MM.1S (cell line): ENCODE results near the gene DNAL1.

Experiments
- EZH2 ChIP-seq: fragments of 300-600 bp; sonication (generic); optimal IDR thresholded peaks from 2 replicates; pipeline ENCODE3; 2017; ENCODE audit warnings: low read depth, mild to moderate bottlenecking, antibody characterized with exemption, low read length, mixed read lengths
- TF ChIP-seq, protein P1 (sequence below): fragments of 300-600 bp; sonication (generic); IDR thresholded peaks from 2 replicates; pipeline ENCODE4 v1.5.1; 2016; ENCODE audit warnings: antibody characterized with exemption, low read length, mixed read lengths

DNA sequence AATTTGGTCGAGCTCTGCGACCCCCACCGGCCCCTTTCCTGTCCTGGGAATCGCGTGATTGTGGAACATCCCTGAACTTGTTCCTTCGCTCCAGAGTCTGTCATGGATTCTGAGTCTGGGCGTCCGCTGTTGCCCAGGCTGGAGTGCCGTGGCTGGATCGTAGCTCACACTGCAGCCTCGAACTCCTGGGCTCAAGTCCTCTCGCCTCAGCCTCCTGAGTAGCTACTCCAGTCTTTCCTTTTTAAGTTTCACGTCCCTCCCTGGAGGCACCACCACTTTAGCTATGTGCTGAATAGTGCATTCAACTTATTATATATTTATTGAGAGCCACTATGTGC, 31.8 kb upstream of the DNAL1 start:
- TF ChIP-seq, protein P1, sequence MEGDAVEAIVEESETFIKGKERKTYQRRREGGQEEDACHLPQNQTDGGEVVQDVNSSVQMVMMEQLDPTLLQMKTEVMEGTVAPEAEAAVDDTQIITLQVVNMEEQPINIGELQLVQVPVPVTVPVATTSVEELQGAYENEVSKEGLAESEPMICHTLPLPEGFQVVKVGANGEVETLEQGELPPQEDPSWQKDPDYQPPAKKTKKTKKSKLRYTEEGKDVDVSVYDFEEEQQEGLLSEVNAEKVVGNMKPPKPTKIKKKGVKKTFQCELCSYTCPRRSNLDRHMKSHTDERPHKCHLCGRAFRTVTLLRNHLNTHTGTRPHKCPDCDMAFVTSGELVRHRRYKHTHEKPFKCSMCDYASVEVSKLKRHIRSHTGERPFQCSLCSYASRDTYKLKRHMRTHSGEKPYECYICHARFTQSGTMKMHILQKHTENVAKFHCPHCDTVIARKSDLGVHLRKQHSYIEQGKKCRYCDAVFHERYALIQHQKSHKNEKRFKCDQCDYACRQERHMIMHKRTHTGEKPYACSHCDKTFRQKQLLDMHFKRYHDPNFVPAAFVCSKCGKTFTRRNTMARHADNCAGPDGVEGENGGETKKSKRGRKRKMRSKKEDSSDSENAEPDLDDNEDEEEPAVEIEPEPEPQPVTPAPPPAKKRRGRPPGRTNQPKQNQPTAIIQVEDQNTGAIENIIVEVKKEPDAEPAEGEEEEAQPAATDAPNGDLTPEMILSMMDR, result no peak
- TF ChIP-seq EZH2, result no peak
